Midbrain (tissue), 1 donor: ENCODE data around the gene TAX1BP3.

Experiments used
- DNase-seq: peaks from one replicate; lab custom pipeline; 2025; lab: John Stamatoyannopoulos, UW

Gene TAX1BP3

DNA sequence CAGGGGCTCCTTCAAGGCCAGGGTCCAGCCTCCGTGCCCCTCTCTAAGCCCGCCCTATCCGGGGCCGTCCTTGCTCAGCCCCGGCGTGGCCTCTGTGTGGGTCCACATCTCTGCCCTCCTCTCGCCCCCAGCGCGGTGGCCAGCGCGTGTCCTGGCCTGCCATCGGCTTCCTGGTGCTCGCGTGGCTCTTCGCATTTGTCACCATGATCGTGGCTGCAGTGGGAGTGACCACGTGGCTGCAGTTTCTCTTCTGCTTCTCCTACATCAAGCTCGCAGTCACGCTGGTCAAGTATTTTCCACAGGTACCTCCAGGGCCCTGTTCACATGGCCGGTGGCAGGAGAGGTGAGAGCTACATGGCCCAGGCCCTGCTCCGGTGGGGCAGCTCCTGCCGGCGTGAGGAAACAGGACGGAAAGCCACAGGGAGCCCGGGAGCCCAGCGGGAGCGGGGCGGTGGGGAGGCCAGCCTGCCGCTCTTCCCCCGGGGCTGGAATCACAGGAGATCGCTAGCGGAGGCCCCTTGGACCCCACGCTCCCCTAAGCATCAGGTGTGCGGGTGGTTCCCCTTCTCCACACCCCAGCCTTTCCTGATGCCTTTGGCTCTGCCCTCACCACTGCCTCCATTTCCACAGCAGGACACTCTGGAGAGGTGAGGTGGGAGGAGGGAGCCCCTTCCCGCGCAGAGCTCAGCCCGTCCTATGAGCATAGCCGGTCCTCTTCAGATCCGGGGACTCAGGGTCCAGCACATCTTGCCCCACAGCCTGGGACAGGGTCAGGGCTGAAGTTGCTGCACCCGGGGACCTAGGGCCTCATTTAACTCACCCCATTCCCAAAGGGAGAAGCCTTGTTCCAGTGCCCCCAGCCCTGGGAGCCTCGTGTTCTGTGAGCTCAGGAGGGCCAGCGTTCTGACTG, 10.2 kb downstream of the TAX1BP3 start:
- DNase-seq = no peak

DNA sequence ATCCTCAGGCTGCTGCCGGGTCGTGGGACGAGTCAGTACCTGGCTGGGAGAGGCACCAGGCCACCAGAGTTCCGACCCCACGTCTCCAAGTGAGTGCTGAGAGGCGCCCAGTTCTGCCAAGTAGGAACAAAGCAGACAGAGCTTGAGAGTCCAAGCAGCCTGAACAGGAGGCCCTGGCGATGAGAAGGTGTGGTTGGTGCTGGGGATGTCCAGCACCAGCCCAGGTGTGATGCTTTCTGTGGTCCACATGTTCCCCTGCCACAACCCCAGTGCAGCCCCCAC, 10.8 kb downstream of the TAX1BP3 start:
- DNase-seq = no peak

DNA sequence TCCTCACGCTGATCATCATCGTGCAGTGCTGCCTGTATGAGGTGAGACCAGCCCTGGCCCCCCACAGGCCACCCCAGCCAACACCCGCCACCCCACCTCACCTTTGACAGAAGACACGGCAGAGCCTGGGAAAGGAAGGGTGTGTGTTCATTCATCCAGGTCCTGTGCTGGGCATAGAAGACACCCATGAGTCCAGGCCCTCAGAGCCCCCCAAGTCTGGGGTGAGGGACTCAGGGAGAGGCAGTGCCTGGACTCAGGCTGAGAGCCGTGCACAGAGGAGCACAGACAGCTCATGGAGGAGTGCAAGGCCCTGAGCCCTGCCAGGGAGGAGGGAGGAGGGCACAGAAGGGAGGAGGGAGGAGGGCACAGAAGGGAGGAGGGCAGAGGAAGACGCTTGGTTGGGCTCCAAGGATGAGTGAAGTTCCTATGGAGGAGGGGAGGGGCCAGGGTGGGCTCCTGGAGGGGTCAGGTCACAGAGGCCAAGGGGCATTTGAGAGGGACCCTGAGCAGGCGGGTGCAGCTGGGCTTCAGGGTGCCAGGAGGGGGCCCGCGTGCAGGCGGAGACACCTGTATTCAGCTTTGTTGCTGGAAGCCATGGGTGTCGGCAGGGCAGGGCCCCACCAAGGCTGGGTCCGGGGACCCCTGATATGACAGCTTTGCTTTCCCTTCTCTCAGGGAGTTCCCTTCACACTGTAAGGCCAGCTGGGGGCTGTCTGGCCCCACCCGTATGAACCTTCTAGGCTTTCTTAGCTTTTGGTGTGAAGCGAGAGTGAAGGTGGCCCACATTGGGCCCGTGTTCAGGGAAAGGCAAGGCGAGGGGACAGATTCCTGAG, 11.4 kb downstream of the TAX1BP3 start:
- DNase-seq = no peak

DNA sequence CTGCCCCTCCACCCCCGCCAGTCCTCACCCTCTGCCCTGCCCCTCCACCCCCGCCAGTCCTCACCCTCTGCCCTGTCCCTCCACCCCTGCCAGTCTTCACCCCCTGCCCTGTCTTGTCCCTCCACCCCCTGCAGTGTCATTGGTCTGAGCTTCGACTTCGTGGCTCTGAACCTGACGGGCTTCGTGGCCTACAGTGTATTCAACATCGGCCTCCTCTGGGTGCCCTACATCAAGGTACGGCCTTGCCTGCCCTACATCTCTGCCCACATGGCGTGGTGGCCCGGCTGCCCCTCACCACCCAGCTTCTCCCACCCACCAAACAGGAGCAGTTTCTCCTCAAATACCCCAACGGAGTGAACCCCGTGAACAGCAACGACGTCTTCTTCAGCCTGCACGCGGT, 12.0 kb downstream of the TAX1BP3 start:
- DNase-seq = no peak

DNA sequence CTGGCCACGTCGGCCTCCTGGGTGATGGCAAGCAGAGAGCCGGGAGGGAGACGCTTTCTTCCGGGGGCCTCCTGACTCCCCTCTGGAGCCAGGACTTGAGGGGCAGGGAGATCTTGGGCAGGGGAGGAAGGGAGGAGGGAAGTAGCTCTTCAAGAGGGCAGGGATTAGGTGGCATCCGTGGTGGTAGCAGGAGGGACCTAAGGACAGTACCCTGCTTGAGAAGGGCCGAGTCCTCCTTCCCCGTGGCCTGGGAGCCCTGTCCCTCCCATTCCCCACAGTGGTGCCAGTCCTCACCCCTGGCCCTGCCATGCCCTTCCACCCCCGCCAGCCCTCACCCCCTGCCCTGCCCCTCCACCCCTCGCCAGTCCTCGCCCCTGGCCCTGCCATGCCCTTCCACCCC, 12.6 kb downstream of the TAX1BP3 start:
- no peak for DNase-seq

DNA sequence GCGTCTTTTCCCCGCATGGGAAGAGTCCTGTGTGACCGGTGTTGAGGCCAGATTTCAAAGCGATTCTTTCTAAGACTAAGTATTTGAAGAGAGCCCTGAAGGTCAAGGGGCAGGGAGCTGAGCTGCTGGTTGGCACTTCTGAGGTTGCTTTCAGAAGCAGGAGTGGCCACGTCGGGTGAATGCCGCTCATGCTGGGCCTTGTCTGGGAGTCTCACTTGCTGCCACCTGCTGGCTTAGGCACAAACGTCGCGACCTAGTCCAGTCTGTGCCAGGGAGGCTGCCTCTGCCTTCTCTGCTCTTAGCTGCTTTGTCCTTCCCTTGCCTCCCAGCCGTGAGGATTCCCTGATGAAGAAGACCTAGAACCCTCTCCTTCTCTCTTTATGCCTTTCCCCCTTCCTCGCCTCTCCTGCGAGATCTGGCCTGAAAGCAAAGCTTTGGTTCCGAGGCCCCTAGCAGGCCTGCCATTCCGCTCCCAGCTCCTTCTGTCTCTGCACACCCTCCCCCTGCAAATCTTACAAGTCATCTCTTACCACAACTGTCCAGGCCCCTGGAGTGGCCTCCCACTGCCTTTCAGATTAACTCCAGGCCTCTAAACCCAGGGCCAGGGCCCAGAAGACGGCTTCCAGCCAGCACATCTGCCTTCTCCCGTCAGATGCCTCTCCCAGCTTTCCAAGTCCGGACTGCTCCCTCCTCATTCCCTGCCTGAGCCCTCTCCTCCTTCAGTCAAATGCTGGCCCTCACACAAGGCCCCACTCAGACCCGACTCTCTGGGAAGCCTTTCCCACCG, 20.4 kb downstream of the TAX1BP3 start:
- DNase-seq = peak; percentile 74

DNA sequence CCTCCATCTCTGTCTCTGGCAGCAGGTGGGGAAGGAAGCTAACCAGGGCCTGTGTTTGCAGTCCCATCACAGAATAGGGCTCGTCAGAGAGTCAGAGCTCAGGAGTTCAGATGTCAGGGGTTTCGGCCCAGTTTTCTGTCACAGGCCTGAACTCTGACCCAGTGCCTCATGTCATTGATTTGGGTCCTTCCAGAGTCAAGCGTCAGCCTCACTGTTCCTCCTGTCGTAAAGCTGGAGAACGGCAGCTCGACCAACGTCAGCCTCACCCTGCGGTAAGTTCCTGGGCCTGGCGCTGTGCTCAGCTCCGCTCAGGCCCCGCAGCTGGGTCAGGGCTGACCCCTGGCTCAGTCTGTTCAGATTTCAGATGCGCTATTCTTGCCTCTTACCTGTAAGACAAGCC, 21.1 kb downstream of the TAX1BP3 start:
- DNase-seq = no peak

DNA sequence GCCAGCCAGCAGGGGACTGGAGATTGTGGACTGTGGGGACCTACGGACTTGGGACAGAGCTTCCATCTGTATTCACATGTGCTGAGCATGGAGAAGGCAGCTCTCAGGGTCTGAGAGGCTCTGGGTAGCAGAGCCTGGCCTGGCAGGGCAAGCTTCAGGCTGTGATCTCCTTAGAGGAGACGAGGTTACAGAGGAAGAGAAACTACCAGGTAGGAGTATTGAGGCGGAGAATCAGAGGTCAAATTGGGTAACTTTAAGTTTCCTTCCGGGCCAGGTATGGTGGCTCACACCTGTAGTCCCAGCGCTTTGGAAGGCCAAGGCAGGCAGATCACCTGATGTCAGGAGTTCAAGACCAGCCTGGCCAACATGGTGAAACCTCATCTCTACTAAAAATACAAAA, 23.1 kb downstream of the TAX1BP3 start:
- DNase-seq = no peak

DNA sequence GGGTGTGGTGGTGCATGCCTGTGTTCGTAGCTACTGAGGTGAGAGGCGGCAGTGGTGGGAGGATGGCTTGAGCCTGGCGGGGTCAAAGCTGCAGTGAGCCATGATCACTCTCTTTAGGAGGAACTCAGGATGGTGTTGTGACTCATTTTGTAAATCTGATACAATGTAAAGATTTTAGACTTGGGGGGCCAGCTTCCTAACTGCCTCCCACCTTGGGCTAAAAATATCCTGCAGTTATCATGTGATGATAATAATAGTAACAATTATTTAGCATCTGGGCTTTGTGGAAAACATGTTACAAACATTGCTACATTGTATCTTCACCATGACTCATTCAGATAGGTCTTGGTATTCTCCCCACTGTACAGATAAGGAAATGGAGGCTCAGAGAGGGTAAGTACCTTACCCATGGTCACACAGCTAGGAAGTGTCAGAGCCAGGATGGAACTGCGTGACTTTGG, 24.5 kb downstream of the TAX1BP3 start:
- no peak for DNase-seq

DNA sequence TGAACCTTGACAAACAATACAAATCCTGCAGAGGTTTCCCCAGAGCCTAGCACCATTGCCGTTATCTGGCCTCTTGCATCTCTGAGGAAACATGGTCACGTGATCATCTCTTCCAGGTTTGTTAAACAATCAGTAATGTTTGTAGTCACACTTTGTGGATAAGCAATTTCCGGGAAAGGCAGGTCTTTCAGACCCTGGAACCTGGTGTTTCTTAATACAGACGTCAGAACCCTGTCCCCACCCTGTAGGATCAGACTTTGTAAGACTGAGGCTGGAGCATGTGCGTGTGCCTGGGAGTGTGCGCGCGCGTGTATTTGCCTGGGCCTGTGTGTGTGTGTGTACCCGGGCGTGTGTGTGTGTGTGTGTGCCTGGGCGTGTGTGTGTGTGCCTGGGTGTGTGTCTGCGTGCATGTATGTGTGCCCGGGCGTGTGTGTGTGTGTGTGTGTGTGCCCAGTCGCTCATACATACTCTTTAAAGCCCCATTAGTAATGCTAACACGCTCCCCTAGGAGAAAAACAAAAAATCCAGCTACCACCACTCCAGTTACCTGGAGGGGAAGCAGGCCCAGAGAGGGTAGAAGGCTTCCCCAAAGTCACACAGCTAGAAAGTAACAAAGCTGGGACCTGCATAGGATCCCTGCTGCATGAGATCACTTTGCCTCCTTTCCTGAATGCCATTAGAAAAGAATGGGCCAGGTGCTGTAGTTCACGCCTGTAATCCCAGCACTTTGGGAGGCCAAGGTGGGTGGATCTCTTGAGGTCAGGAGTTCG, 26.5 kb downstream of the TAX1BP3 start:
- DNase-seq = no peak

DNA sequence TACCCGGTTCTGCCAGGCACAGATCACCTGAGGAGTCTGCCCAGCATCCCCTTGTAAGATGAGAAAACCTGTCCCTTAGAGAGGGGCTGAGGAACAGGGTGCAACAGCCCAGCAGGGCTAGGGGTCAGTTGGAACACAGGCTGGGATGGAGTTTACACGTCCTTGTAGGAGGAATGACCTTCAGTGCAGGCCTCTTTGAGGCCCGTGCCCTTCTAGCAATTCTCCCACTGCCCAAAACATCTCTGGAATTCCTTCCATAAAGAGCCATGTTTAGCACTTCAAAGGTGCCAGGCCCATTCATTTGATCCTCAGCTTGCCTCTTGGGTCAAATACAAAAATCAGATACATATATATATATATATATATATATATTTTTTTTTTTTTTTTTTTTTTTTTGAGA, 27.4 kb downstream of the TAX1BP3 start:
- no peak for DNase-seq

DNA sequence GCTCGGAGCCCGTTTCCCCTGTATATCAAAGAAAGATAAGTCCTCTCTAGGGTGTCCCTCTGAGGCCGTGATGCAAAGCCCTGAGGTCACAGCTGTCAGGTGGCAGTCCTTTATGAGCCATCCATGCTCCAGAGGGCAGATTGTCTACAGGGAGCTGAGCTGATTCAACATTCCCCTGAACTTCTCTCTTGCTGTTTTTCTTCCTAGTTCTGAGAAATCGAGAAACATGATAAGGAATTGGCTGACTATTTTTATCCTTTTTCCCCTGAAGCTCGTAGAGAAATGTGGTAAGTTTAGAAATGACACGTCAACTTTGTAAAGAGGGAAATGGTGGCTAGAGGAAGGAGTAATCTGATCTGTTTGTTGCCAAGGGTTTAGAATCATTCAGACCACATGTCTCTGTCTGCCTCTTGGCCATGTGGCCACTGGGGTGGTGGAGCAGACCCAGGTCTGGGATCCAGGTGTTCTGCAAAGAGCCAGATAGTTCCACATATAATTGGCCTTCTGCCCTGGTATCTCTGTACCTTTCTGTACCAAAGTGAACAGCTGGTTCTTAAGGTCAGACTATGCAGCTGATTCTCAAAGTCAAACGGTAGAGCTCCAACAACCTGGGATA, 28.3 kb downstream of the TAX1BP3 start:
- no peak for DNase-seq

DNA sequence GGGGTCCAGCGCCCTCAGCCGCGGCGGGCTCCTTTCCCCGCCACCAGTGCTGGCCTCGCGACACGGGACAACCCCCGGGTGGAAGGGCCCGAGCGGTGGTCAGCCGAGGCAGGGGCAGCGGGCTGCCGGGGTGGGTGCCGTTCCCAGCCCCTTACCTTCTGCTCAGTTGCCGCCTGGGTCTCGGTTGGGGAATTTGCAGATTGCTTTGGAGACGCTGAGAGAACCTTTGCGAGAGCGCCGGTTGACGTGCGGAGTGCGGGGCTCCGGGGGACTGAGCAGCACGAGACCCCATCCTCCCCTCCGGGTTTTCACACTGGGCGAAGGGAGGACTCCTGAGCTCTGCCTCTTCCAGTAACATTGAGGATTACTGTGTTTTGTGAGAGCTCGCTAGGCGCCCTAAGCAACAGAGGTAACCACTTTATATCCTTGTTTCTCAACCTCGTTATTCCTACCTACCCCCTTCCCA, 31.4 kb downstream of the TAX1BP3 start:
- DNase-seq = no peak

DNA sequence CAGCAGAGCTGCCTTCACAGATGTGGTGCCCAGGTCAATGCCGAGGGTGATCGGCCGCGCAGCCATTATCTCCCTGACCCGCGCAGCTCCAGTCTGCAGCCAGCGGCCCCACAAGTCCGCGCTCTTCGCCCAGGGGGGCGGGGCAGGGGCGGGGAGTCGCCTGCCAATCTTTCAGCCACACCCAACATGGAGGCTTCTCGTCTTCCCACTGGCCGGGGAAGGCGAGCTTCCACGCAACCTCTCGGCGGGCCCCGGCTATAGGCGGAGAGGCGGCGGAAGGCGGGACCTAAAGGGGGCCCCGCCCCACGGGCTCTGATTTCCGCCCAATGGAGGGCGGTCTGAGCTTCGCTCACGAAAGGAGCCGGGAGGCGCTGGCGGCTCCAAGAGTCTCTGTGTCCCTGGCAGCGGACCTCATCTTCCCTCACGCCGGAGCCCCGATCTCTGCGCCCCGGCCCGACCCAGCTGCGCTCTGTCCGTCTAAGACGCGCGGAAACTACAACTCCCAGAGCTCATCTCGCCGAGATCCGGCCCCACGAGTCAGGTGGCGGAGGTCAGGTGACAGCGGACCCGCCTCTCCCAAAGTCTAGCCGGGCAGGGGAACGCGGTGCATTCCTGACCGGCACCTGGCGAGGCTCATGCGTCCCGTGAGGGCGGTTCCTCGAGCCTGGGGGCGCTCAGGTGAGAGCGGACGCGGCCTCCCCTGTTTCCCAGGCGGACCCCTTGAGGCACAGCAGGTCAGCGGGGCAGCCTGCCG, 32.0 kb downstream of the TAX1BP3 start, which contains the start of the genes CTNS and SHPK:
TSS of gene CTNS (plus strand) at position 607 of the 754 bp plus-strand sequence. CDS start 3,447 bp downstream, outside the sequence.
TSS of gene SHPK (minus strand) at position 97 of the 754 bp plus-strand sequence. CDS start at position 66, 31 bp downstream.
- DNase-seq = peak; percentile 97

DNA sequence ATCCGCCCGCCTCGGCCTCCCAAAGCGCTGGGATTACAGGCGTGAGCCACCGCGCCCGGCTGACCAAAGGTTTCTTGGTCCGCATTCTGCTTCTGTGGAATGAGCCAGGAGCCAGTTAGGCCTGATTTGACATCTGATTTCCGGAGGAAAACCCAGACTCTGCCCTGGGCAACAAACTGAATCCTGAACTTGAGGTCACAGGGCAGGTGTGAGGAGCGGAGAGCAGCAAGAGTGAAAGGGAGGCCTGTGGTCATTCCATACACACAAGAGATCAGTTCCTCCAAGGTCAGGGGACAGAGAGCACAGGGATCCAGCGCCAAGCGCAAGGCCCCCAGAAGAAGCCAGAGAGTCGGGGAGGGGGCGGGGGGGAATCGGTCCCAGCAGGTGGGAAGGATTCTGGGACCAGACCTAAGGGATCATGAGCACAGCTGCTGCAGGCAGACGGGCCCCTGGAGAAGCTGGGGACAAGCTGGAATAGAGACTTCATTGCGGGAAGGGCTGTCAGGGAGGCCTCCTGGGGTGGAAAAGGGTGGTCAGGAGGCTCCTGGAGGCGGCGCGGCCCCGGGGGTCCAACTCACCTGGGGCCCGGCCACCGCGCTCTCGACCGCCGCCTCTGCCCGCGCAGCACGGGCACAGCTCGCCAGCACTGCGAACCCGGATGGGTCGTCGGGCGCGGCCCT, 32.8 kb downstream of the TAX1BP3 start:
- DNase-seq = no peak

DNA sequence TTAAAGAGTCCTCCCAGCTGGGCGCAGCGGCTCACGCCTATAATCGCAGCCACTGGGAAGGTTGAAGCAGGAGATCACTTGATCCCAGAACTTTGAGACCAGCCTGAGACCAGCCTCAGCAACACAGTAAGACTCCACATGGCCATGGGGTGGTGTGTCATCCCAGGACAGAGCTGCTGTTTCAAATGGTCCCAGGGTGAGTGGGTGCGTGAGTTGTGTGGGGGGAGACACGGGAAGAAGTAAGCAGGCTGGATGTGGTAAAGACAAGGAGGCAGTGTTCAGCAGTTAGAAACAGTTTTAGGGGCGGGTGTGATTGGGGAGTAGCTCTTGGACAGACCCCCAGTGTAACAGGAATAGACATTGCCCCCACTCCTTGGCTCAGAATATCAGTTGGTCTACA, 36.1 kb downstream of the TAX1BP3 start:
- no peak for DNase-seq

DNA sequence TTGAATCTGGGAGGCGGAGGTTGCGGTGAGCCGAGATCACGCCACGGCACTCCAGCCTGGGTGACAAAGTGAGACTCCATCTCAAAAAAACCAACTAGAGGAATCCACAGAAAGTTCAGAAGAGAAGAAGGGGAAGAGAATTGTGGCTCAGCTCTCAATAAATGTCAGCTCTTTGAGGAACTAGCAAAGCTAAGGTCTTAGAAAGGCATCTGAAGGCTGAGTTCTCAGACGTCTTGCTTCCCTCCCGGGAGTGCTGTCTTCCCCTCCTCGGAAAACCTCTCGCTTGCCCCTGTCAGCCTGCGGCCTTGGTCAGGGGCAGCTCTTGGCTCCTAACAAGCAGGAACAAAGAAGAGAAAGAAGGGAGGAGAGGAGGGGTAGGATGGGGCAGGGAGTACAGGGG, 37.6 kb downstream of the TAX1BP3 start:
- no peak for DNase-seq

DNA sequence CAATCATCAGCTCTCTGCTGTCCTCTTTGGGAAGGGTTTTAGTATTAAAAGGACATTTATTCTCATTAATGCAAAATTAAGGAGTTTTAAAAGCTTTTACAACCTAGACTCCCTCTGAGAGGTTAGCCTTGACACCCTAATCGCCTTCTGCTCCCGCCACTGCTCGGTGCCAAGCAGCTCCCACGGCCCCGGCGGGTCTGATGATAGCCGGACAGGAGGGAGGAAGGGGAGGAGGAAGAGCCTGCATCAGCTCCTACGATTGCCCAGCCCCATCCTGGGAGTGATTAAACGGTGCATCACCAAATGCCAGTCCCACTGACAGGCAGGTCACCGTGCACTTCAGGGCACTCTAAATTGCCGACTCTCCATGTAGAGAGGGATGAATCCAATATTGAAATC, 40.6 kb downstream of the TAX1BP3 start:
- DNase-seq = no peak
